Heart left ventricle (tissue), 16 donors: ENCODE measurements around the gene PARN. TPM values are rescaled to one million over a fixed set of nuclear protein-coding genes. Genes with fewer than 3 reads are reported as not detected.

Source experiments
- ATAC-seq, 4 donors: fragments of 200-7000 bp; cut with Tn5 transposase; one replicate each; pipeline ENCODE4 v1.9.1; 2020 to 2022; ENCODE audit warnings: moderate library complexity in 4 of 4, mild to moderate bottlenecking in 3 of 4, moderate number of reproducible peaks in 1 of 4
- DNase-seq, 5 donors: peaks; one replicate each; pipeline ENCODE4 v3.0.0-alpha.2; 2020
- H3K27ac ChIP-seq, 12 donors: fragments of 200-600 bp; sonication (generic) in 4 of 12; one replicate each; pipeline versions ENCODE4 v1.5.0 to v1.8.0; 2016 to 2022; ENCODE audit warnings: mild to moderate bottlenecking in 2 of 12
- H3K27me3 ChIP-seq, 9 donors: fragments of 200-600 bp; sonication (generic) in 2 of 9; one replicate each; pipeline versions ENCODE4 v1.5.1 to v1.8.0; 2016 to 2022; ENCODE audit warnings: mild to moderate bottlenecking in 3 of 9
- H3K36me3 ChIP-seq, 9 donors: fragments of 200-600 bp; sonication (generic) in 2 of 9; one replicate each; pipeline versions ENCODE4 v1.5.0 to v1.8.0; 2018 to 2022; ENCODE audit warnings: mild to moderate bottlenecking in 2 of 9
- H3K4me1 ChIP-seq, 12 donors: fragments of 200-600 bp; sonication (generic) in 4 of 12; one replicate each; pipeline versions ENCODE4 v1.5.0 to v1.8.0; 2016 to 2022; ENCODE audit warnings: mild to moderate bottlenecking in 3 of 12
- H3K4me3 ChIP-seq, 12 donors: fragments of 200-600 bp; sonication (generic) in 4 of 12; one replicate each; pipeline versions ENCODE4 v1.5.0 to v1.8.0; 2017 to 2022; ENCODE audit warnings: mild to moderate bottlenecking in 9 of 12, moderate library complexity in 4 of 12
- H3K9me3 ChIP-seq, 12 donors: fragments of 200-600 bp; sonication (generic) in 4 of 12; one replicate each; pipeline versions ENCODE4 v1.5.0 to v1.8.0; 2016 to 2022; ENCODE audit warnings: mild to moderate bottlenecking in 1 of 12
- CTCF ChIP-seq, 12 donors: fragments of 200-600 bp; sonication (generic) in 4 of 12; IDR thresholded peaks; one replicate each; pipeline versions ENCODE4 v1.5.0 to v1.8.0; 2018 to 2022; ENCODE audit warnings: antibody characterized with exemption in 12 of 12, mild to moderate bottlenecking in 5 of 12
- POLR2A ChIP-seq, 2 donors: fragments of 450-650 bp; IDR thresholded peaks; one replicate each; pipeline ENCODE4 v1.6.1; 2017; ENCODE audit warnings: antibody characterized with exemption in 2 of 2, mild to moderate bottlenecking in 2 of 2, moderate library complexity in 2 of 2
- WGBS, 4 donors: extraction: QIAGEN DNeasy Blood & Tissue Kit in 2 of 4; methylation state at CpG; one replicate each; pipeline versions ENCODE4 v1.1.5 to v1.1.7; 2013 to 2018; 5-methylcytosine and 5-hydroxymethylcytosine counted together
- intact Hi-C, 10 donors: fragments of 100-400 bp; cut with DNase I; formaldehyde crosslinking; loops; one replicate each; pipeline versions ENCODE4 v1.11.1 to v1.14.2; 2022
- polyA plus RNA-seq, 2 donors: library from polyadenylated mRNA; stranded (reverse); fragments of 200-250 nt; gene quantifications; one replicate each; pipeline ENCODE4 v1.2.3, GENCODE V29; 2013
- total RNA-seq, 9 donors: library from RNA; depleted of rRNA in 2 of 9; stranded (reverse); fragments of >200 nt in 2 of 9; fragmentation: NEBNext Ultra II Directional in 3 of 9; extraction: Animal tissue kit (Norgen Biotek cat#: 25700) in 3 of 9; gene quantifications; one replicate each; pipeline versions ENCODE4 v1.1.0 to v1.2.4, GENCODE V29; 2016 to 2023
- donor health status: ischemic (EF 13 %, LVEDD 7.1; RV severe dilation, severe dysfunction).
- donor health status: healthy with polysubstance abuse.
- donor health status: DM: no; HTN: yes; CAD: no.
- donor health status: DM: no; HTN: no; CAD: no.
- donor health status: ischemic (EF 25% LVEDD 6.9; RV normal size, moderate dysfunction).
- donor health status: ischemic (EF 25% LVEDD 5.7; RV mildly dilated, moderate dysfunction).
- donor health status: healthy.
- donor health status: DM: yes; HTN: yes; CAD: no.
- donor health status: ischemic (EF 35%, LVEDD 5.7; RV mildly dilated, moderate dysfunction).
- donor health status: nonischemic (EF 11% LVEDD 7.7; RV severe dilation, severe dysfunction).
- donor health status: DM: yes; HTN: yes; CAD: no.
- donor health status: PGD.
- donor health status: ischemic (EF 29% LVEDD 5.4; RV normal size, mild dysfunction).
- donor health status: nonischemic (EF 23%, LVEDD 6.1; RV moderate dilation, normal function).

PARN gene
- total and polyA plus RNA-seq, 11 donors: 7.7 to 25.9 (median 19.8) TPM

- no peak for TF ChIP-seq CTCF (IDR thresholded peaks at IDR 0.05)
- no peak for TF ChIP-seq POLR2A (IDR thresholded peaks at IDR 0.05)
- H3K27me3 ChIP-seq: no peaks in the 10 kb centered on the region
- no peaks in the 10 kb centered on the region for H3K9me3 ChIP-seq
- no peak overlapping the region for H3K4me3 ChIP-seq
- H3K36me3 ChIP-seq: no peaks in the 10 kb centered on the region
- no peak for ATAC-seq
- peaks cover 0 to 11% (median 0%) of the 10 kb centered on the region in 12 donors for H3K4me1 ChIP-seq
- DNase-seq: no peak
- H3K27ac ChIP-seq: no peak overlapping the region
- intact Hi-C loops: loop anchor here in 3 of 10 donors (10.0 kb wide), 3 partner anchors 268 to 608 kb away; partner anchors contain the start of gene ERCC4 (in 1 of the 3)
Observed at GRCh38 chr16:14522671-14523070, 107.4 kb downstream of the PARN start.

GRCh38 chr16:14520753-14521152, 109.3 kb downstream of the PARN start:
- no peak for DNase-seq
- no peak for ATAC-seq
- no peak for TF ChIP-seq CTCF (IDR thresholded peaks at IDR 0.05)
- TF ChIP-seq POLR2A (IDR thresholded peaks at IDR 0.05): no peak
- no peak overlapping the region for H3K27ac ChIP-seq
- no peaks in the 10 kb centered on the region for H3K4me1 ChIP-seq
- no peak overlapping the region for H3K4me3 ChIP-seq
- intact Hi-C loops: loop anchor here in 3 of 10 donors (10.0 kb wide), 3 partner anchors 266 to 606 kb away; partner anchors contain the start of gene ERCC4 (in 1 of the 3)
- no peaks in the 10 kb centered on the region for H3K27me3 ChIP-seq
- H3K9me3 ChIP-seq: no peaks in the 10 kb centered on the region
- no peaks in the 10 kb centered on the region for H3K36me3 ChIP-seq
- 80 to 85% (median 81%) methylated on average over 2 of the region's 2 CpGs for WGBS, 4 donors

- Histone ChIP-seq H3K9me3 (no peaks in the 10 kb centered on the region), H3K4me3 (no peak overlapping the region), H3K36me3 (no peaks in the 10 kb centered on the region), H3K27me3 (no peaks in the 10 kb centered on the region), H3K4me1 (peaks cover 0 to 17% (median 9%) of the 10 kb centered on the region in 12 donors), H3K27ac (no peak overlapping the region)
- intact Hi-C loops: no loop called here
- DNase-seq: no peak
- WGBS, 4 donors: 85 to 95% (median 92%) methylated on average over 3 of the region's 3 CpGs
- ATAC-seq: no peak
- no peak for TF ChIP-seq CTCF (IDR thresholded peaks at IDR 0.05)
- TF ChIP-seq POLR2A (IDR thresholded peaks at IDR 0.05): no peak
Observed at GRCh38 chr16:14514967-14515366, 115.1 kb downstream of the PARN start.

GRCh38 chr16:14513389-14514107, 116.5 kb downstream of the PARN start:
- ATAC-seq (no peak), DNase-seq (no peak)
- 88 to 95% (median 91%) methylated on average over 10 of the region's 10 CpGs for WGBS, 4 donors
- intact Hi-C loops: no loop called here
- no peak overlapping the region for H3K27ac ChIP-seq
- H3K4me3 ChIP-seq: no peak overlapping the region
- no peaks in the 10 kb centered on the region for H3K9me3 ChIP-seq
- H3K36me3 ChIP-seq: no peaks in the 10 kb centered on the region
- TF ChIP-seq CTCF (IDR thresholded peaks at IDR 0.05) (no peak), POLR2A (IDR thresholded peaks at IDR 0.05) (no peak)
- no peaks in the 10 kb centered on the region for H3K27me3 ChIP-seq
- peaks cover 0 to 28% (median 11%) of the 10 kb centered on the region in 12 donors for H3K4me1 ChIP-seq
